Colonic mucosa (tissue), 4 donors: Measurements from ENCODE around the gene OPTC. TPM values are rescaled to one million over a fixed set of nuclear protein-coding genes. Genes with fewer than 3 reads are reported as not detected.
"Not testable (repeated sequence)": the region's sequence is repeated elsewhere in the genome, so short reads cannot be mapped to it uniquely, and the experiment has no call there.

ENCODE experiments used
- DNase-seq: peaks from one replicate; pipeline ENCODE4 v3.0.0-alpha.2; 2020
- H3K27ac ChIP-seq: fragments of 200-600 bp; one replicate; pipeline ENCODE4 v1.8.0; 2021
- H3K27me3 ChIP-seq: fragments of 200-600 bp; one replicate; pipeline ENCODE4 v1.8.0; 2021
- H3K36me3 ChIP-seq: fragments of 200-600 bp; one replicate; pipeline ENCODE4 v1.8.0; 2021
- H3K4me1 ChIP-seq: fragments of 200-600 bp; one replicate; pipeline ENCODE4 v1.8.0; 2021; ENCODE audit warnings: mild to moderate bottlenecking
- H3K4me3 ChIP-seq: fragments of 200-600 bp; one replicate; pipeline ENCODE4 v1.8.0; 2021
- H3K9ac ChIP-seq, 2 donors: one replicate each; pipeline ENCODE4 v1.7.0; 2013; ENCODE audit warnings: control low read depth in 2 of 2, low read depth in 2 of 2, low read length in 2 of 2
- H3K9me3 ChIP-seq: fragments of 200-600 bp; one replicate; pipeline ENCODE4 v1.8.0; 2021
- intact Hi-C: fragments of 100-400 bp; cut with DNase I; formaldehyde crosslinking; loops from one replicate; pipeline ENCODE4 v1.14.1; 2022
- total RNA-seq, 2 donors: library from RNA; stranded (reverse); fragmentation: NEBNext Ultra II Directional in 1 of 2; extraction: Animal tissue kit (Norgen Biotek cat#: 25700) in 1 of 2; gene quantifications; one replicate each; pipeline ENCODE4 v1.2.1, GENCODE V29; 2021
- TF ChIP-seq, protein P1 (sequence below): fragments of 200-600 bp; IDR thresholded peaks from one replicate; pipeline ENCODE4 v1.8.0; 2022; ENCODE audit warnings: antibody characterized with exemption, mild to moderate bottlenecking
- donor health status: healthy.
- donor health status: DM: no; HTN: no; CAD: no.
- donor health status: DM: no; HTN: no; CAD: no.

Gene OPTC
- total RNA-seq, 2 donors from 2014 or later = not detected

DNA sequence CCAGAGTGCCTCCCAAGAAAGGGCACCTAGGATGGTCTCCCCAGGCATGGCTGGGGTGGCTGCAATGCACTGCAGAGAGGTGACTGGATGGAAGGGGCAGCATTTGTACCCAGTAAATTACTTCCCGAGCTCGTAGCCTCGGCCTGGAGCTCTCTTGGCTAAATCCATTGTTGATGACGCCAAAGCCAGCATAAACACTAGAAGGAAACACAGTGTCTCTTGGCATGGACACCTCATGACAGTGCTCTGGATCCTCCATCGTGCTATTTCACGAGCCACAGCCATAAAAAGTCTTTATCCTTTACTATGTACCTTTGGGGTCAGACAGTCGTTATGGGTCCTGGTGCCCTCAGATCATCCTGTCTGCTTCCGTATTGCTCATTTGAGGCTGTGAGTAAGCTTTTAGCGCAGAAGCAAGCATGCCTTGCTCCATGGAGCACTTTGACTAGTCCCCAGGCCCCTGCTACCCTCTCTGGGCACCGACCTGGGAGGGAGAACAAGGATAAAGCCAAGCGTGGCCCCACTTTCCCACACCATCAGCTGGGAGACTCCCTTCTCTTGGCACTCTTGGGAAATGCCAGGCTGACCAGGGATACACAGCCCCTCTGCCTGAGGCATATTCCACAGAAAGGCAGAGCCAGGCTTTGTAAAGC, 28.7 kb upstream of the OPTC start:
- intact Hi-C loops = no loop called here
- Histone ChIP-seq H3K9ac (no peak overlapping the region), H3K4me1 (no peaks in the 10 kb centered on the region), H3K27me3 (no peaks in the 10 kb centered on the region), H3K27ac (peak overlapping the region; percentile 32), H3K4me3 (no peak overlapping the region), H3K9me3 (no peaks in the 10 kb centered on the region), H3K36me3 (no peaks in the 10 kb centered on the region)
- no peak for DNase-seq
- TF ChIP-seq, protein P1, sequence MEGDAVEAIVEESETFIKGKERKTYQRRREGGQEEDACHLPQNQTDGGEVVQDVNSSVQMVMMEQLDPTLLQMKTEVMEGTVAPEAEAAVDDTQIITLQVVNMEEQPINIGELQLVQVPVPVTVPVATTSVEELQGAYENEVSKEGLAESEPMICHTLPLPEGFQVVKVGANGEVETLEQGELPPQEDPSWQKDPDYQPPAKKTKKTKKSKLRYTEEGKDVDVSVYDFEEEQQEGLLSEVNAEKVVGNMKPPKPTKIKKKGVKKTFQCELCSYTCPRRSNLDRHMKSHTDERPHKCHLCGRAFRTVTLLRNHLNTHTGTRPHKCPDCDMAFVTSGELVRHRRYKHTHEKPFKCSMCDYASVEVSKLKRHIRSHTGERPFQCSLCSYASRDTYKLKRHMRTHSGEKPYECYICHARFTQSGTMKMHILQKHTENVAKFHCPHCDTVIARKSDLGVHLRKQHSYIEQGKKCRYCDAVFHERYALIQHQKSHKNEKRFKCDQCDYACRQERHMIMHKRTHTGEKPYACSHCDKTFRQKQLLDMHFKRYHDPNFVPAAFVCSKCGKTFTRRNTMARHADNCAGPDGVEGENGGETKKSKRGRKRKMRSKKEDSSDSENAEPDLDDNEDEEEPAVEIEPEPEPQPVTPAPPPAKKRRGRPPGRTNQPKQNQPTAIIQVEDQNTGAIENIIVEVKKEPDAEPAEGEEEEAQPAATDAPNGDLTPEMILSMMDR = no peak

DNA sequence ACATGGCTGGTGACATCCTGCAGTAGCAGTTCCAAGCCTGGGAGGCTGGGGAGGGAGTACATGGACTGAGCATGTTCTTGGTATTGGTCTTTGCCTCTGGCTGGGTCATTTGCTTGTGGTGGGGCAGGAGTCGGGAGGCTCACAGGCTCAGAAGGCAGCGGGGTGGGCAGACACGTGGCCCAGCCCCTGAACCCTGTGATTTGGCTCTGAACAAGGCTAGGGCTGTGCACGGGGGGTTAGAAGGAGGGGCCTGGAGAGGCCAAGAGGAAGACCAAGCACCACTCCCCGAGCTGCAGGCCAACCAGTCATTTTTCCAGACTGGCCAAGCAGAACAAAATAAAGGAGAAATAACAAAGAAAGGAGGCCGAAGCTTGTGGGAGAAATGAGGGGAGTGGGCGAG, 28.0 kb upstream of the OPTC start:
- TF ChIP-seq, protein P1 = no peak
- Histone ChIP-seq H3K9me3 (no peaks in the 10 kb centered on the region), H3K27me3 (no peaks in the 10 kb centered on the region), H3K27ac (peak overlapping the region; percentile 32), H3K36me3 (no peaks in the 10 kb centered on the region), H3K4me3 (no peak overlapping the region), H3K4me1 (no peaks in the 10 kb centered on the region), H3K9ac (no peak overlapping the region)
- no peak for DNase-seq
- intact Hi-C loops = no loop called here

- not testable (repeated sequence) for H3K4me1 ChIP-seq
These were observed 26.9 kb upstream of the OPTC start for GRCh38 chr1:203466906-203467549.

GRCh38 chr1:203467550-203467921, 26.4 kb upstream of the OPTC start:
- TF ChIP-seq, protein P1 = no peak
- no peaks in the 10 kb centered on the region for H3K4me1 ChIP-seq
- no peak overlapping the region for H3K27ac ChIP-seq
- no peaks in the 10 kb centered on the region for H3K9me3 ChIP-seq
- intact Hi-C loops = no loop called here
- no peaks in the 10 kb centered on the region for H3K36me3 ChIP-seq
- no peak overlapping the region for H3K4me3 ChIP-seq
- H3K9ac ChIP-seq = no peak overlapping the region
- DNase-seq = no peak
- H3K27me3 ChIP-seq = no peaks in the 10 kb centered on the region

More at GRCh38 chr1:203466906-203467549, 26.9 kb upstream of the OPTC start:
- H3K4me3 ChIP-seq, DNase-seq, H3K36me3 ChIP-seq, H3K27ac ChIP-seq, H3K9me3 ChIP-seq, H3K27me3 ChIP-seq, H3K9ac ChIP-seq, intact Hi-C loops: not testable (repeated sequence)

DNA sequence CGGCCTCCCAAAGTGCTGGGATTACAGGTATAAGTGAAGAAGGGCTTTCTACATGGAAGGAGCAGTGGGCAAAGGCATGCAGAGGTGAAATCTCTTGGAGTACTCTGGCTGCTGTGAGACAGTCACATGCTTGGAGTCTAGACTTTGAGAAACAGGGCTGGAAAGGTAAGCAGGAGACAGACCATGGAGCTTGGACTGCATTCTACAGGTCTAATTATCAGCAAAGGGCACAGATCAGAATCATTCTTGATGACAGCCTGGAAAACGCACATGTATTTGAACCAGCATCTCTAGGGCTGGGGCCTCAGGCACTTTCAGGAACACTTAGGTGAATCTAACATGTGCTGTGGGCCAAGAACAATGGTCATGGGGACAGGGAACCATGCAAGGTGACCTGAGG, 25.6 kb upstream of the OPTC start:
- Histone ChIP-seq H3K27ac (no peak overlapping the region), H3K27me3 (no peaks in the 10 kb centered on the region), H3K36me3 (no peaks in the 10 kb centered on the region), H3K4me1 (no peaks in the 10 kb centered on the region), H3K9ac (no peak overlapping the region), H3K9me3 (no peaks in the 10 kb centered on the region), H3K4me3 (no peak overlapping the region)
- no peak for DNase-seq
- intact Hi-C loops = no loop called here
- TF ChIP-seq, protein P1 = no peak

DNA sequence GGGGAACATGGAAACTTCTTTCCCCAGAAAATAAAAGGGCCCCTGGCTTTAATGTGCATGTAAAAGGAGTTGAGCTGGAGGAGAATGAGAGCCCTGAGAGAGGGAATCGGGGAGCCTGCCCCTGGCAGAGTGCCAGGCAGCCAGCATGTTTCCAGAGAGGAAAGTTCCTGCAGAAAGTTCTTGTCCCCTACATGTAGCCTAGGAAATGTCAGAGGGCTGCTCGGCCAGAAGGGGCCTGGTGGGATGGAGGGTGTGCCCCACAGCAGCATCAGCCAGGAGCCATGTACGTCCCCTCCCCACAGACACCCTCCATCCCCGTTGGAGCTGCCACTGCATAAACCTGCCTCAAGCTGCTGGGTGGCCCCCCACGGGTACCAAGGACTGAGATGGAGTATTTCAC, 23.7 kb upstream of the OPTC start:
- Histone ChIP-seq H3K4me1 (no peaks in the 10 kb centered on the region), H3K9ac (no peak overlapping the region)

More for the DNA sequence above, 23.7 kb upstream of the OPTC start:
- H3K27me3 ChIP-seq = no peaks in the 10 kb centered on the region
- no peak overlapping the region for H3K27ac ChIP-seq
- intact Hi-C loops = no loop called here
- no peak for DNase-seq
- H3K36me3 ChIP-seq = no peaks in the 10 kb centered on the region
- no peak overlapping the region for H3K4me3 ChIP-seq
- TF ChIP-seq, protein P1 = no peak
- H3K9me3 ChIP-seq = no peaks in the 10 kb centered on the region
